Ovary (tissue), 9 donors: ENCODE data around the gene NLRP3. TPM values are rescaled to one million over a fixed set of nuclear protein-coding genes. Genes with fewer than 3 reads are reported as not detected.

ENCODE experiments used
- DNase-seq, 5 donors: peaks; one replicate each; pipeline ENCODE4 v3.0.0-alpha.2; 2019 to 2020
- H3K27ac ChIP-seq, 2 donors: fragments of 200-600 bp; one replicate each; pipeline versions ENCODE4 v1.5.1 to v1.8.0; 2019 to 2022
- H3K27me3 ChIP-seq: fragments of 200-600 bp; one replicate; pipeline ENCODE4 v1.8.0; 2022
- H3K36me3 ChIP-seq: fragments of 200-600 bp; sonication (generic); one replicate; pipeline ENCODE4 v1.5.1; 2019
- H3K4me1 ChIP-seq: one replicate; pipeline ENCODE4 v1.8.1; 2013; ENCODE audit warnings: mild to moderate bottlenecking, moderate library complexity; ENCODE audit not compliant: insufficient read depth
- H3K4me3 ChIP-seq: fragments of 200-600 bp; sonication (generic); one replicate; pipeline ENCODE4 v1.5.1; 2017
- H3K9me3 ChIP-seq, 2 donors: fragments of 200-600 bp in 1 of 2; sonication (generic) in 1 of 2; one replicate each; pipeline versions ENCODE4 v1.5.1 to v1.8.1; 2013 to 2019; ENCODE audit warnings: mild to moderate bottlenecking in 1 of 2, moderate library complexity in 1 of 2
- CTCF ChIP-seq, 3 donors: fragments of 450-650 bp in 2 of 3; fragments of 200-600 bp in 1 of 3; IDR thresholded peaks; one replicate each; pipeline versions ENCODE4 v1.5.1 to v1.8.0; 2016 to 2022; ENCODE audit warnings: antibody characterized with exemption in 3 of 3, mild to moderate bottlenecking in 1 of 3
- EP300 ChIP-seq: sonication (generic); formaldehyde crosslinking; IDR thresholded peaks from one replicate; pipeline ENCODE4 v1.6.1; 2017; ENCODE audit warnings: antibody characterized with exemption
- POLR2A ChIP-seq: fragments of 450-650 bp; IDR thresholded peaks from one replicate; pipeline ENCODE4 v1.6.1; 2017; ENCODE audit warnings: antibody characterized with exemption, mild to moderate bottlenecking, moderate library complexity
- whole genome bisulfite sequencing, 3 donors: extraction: QIAGEN DNeasy Blood & Tissue Kit in 1 of 3; methylation state at CpG; one replicate each; pipeline versions ENCODE4 v1.1.5 to v1.1.7; 2013 to 2017; 5-methylcytosine and 5-hydroxymethylcytosine counted together
- intact Hi-C, 4 donors: fragments of 100-400 bp; cut with DNase I; formaldehyde crosslinking; loops; one replicate each; pipeline versions ENCODE4 v1.11.0 to v1.15.1; 2022 to 2023
- polyA plus RNA-seq, 2 donors: library from polyadenylated mRNA; stranded (reverse); fragments of 200-250 nt in 1 of 2; fragments of 350-450 nt in 1 of 2; fragmentation: Illumina TruSeq in 1 of 2; extraction: RNeasy Lipid Tissue Mini Kit (QIAGEN cat#74804) in 1 of 2; gene quantifications; one replicate each; pipeline ENCODE4 v1.2.3, GENCODE V29; 2013 to 2014
- total RNA-seq, 7 donors: library from RNA; depleted of rRNA in 2 of 7; stranded (reverse); fragments of >200 nt in 2 of 7; fragmentation: NEBNext Ultra II Directional in 3 of 7; extraction: Animal tissue kit (Norgen Biotek cat#: 25700) in 3 of 7; gene quantifications; one replicate each; pipeline versions ENCODE4 v1.1.0 to v1.2.4, GENCODE V29; 2016 to 2023
- donor health status: DM: no; HTN: no; CAD: no; lungs with moderate emphysema.
- donor health status: DM: no; HTN: no; CAD: no.
- donor health status: Bipolar disorder and iron deficiency.
- donor health status: DM: yes; HTN: yes; CAD: no.
- donor health status: DM: no; HTN: no; CAD: no.
- donor health status: DM: yes; HTN: yes; CAD: no.

Gene NLRP3
- total and polyA plus RNA-seq, 9 donors: 0.50 to 2.2 (median 1.2) TPM

GRCh38 chr1:247453997-247454396, 38.0 kb downstream of the NLRP3 start:
- WGBS, 3 donors: 84 to 85% (median 85%) methylated on average over 11 of the region's 11 CpGs
- Histone ChIP-seq H3K9me3 (no peaks in the 10 kb centered on the region), H3K27ac (no peak overlapping the region), H3K36me3 (no peaks in the 10 kb centered on the region), H3K4me3 (no peak overlapping the region), H3K27me3 (no peaks in the 10 kb centered on the region), H3K4me1 (no peaks in the 10 kb centered on the region)
- intact Hi-C loops: no loop called here
- no peak for DNase-seq
- TF ChIP-seq POLR2A (no peak), EP300 (no peak), CTCF (IDR thresholded peaks at IDR 0.05) (no peak)

GRCh38 chr1:247456021-247456420, 40.0 kb downstream of the NLRP3 start:
- no peak overlapping the region for H3K4me3 ChIP-seq
- intact Hi-C loops: no loop called here
- DNase-seq: no peak
- H3K9me3 ChIP-seq: no peaks in the 10 kb centered on the region
- H3K4me1 ChIP-seq: no peaks in the 10 kb centered on the region
- no peaks in the 10 kb centered on the region for H3K27me3 ChIP-seq
- TF ChIP-seq EP300: no peak
- TF ChIP-seq POLR2A: no peak
- no peak for TF ChIP-seq CTCF (IDR thresholded peaks at IDR 0.05)
- H3K36me3 ChIP-seq: no peaks in the 10 kb centered on the region
- WGBS, 3 donors: 65 to 69% (median 67%) methylated on average over 4 of the region's 4 CpGs
- no peak overlapping the region for H3K27ac ChIP-seq

- H3K4me3 ChIP-seq: no peak overlapping the region
- TF ChIP-seq EP300 (no peak), CTCF (IDR thresholded peaks at IDR 0.05) (no peak), POLR2A (no peak)
- 56 to 67% (median 59%) methylated on average over 16 of the region's 16 CpGs for WGBS, 3 donors
- intact Hi-C loops: no loop called here
- no peaks in the 10 kb centered on the region for H3K4me1 ChIP-seq
- no peaks in the 10 kb centered on the region for H3K9me3 ChIP-seq
- H3K27ac ChIP-seq: no peak overlapping the region
- no peaks in the 10 kb centered on the region for H3K27me3 ChIP-seq
- H3K36me3 ChIP-seq: no peaks in the 10 kb centered on the region
- no peak for DNase-seq
Observed at GRCh38 chr1:247456914-247457639, 41.1 kb downstream of the NLRP3 start.

GRCh38 chr1:247459507-247459906, 43.5 kb downstream of the NLRP3 start:
- DNase-seq: no peak
- H3K36me3 ChIP-seq: no peaks in the 10 kb centered on the region
- intact Hi-C loops: no loop called here

More at GRCh38 chr1:247459507-247459906, 43.5 kb downstream of the NLRP3 start:
- 64 to 79% (median 70%) methylated on average over 7 of the region's 7 CpGs for WGBS, 3 donors
- Histone ChIP-seq H3K4me1 (no peaks in the 10 kb centered on the region), H3K4me3 (no peak overlapping the region), H3K27me3 (no peaks in the 10 kb centered on the region), H3K9me3 (no peaks in the 10 kb centered on the region), H3K27ac (no peak overlapping the region)
- TF ChIP-seq CTCF (IDR thresholded peaks at IDR 0.05) (no peak), EP300 (no peak), POLR2A (no peak)
